ENCODE measurements around the gene SLC1A2.

The SLC1A2 gene

DNA sequence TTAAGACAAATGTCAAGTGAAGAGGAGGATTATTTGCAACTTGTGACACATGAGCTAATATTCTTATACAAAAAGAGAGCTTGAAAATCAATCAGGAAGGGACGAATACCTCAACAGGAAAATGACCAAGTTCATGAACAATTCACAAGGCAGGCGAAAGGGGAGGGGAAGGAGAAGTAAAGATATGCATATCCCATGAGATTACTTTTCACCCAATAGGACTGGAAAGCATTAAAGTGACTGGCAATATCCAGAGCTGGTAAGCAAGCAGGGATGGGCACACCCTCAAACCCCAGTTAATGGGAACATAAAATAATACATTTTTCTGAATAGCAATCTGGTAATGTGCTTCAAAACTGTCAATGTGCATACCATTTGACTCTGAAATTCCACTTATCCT, 129.5 kb downstream of the SLC1A2 start:
- Histone ChIP-seq H3K36me3 (ENCODE audit: control insufficient read depth in 1 of 2, insufficient read depth in 2 of 2, low read length in 2 of 2) (no peaks in the 10 kb centered on the region), H3K27me3 (ENCODE audit: control insufficient read depth in 1 of 2, insufficient read depth in 2 of 2, low read length in 2 of 2) (no peaks in the 10 kb centered on the region), H3K9ac (ENCODE audit: low read depth in 1 of 2, low read length in 2 of 2) (no peak overlapping the region), H3K27ac (ENCODE audit: low read depth, low read length) (no peak overlapping the region), H3K4me3 (ENCODE audit: low read depth in 1 of 2, low read length in 2 of 2) (no peak overlapping the region), H3K4me1 (ENCODE audit: control insufficient read depth in 1 of 2, insufficient read depth in 2 of 2, low read length in 2 of 2) (no peaks in the 10 kb centered on the region), H3K9me3 (ENCODE audit: control insufficient read depth in 1 of 2, low read length in 2 of 2) (no peaks in the 10 kb centered on the region)

DNA sequence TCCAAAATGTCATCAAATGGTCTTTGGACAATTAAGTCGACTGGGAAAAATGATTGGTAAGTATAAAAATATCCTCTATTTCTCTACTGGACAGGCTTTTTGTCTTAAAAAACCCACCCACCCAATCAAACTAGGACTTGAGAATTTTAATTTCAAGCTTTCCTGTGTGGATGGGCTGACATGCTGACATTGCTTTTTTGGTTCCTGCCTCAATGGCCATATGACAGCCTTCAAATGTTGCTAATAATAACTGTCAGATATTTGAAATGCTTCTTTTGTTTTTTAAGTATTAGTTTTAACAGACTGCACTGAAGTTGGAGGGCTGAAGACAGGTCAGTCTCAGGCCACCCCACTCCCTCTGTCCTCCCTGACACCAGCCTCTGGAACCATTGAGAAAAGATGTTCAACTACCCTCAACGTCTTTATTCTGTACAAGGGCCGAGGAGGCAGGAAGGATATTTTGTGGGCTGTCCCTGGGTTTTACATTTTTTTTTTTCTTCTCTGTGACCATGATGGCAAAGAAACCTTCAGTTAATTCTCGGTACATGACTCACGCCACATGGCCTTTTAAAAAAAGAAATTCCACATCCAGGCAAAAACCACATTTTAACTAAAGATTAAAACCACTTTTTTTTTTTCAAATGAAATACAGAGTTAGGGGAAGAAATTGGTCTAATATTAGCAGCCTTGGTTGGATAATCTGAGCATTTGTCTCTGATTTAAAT, 130.4 kb downstream of the SLC1A2 start:
- Histone ChIP-seq H3K27ac (ENCODE audit: low read depth, low read length) (no peak overlapping the region), H3K9me3 (ENCODE audit: control insufficient read depth in 1 of 2, low read length in 2 of 2) (no peaks in the 10 kb centered on the region), H3K27me3 (ENCODE audit: control insufficient read depth in 1 of 2, insufficient read depth in 2 of 2, low read length in 2 of 2) (no peaks in the 10 kb centered on the region), H3K9ac (ENCODE audit: low read depth in 1 of 2, low read length in 2 of 2) (no peak overlapping the region), H3K4me1 (ENCODE audit: control insufficient read depth in 1 of 2, insufficient read depth in 2 of 2, low read length in 2 of 2) (no peaks in the 10 kb centered on the region), H3K4me3 (ENCODE audit: low read depth in 1 of 2, low read length in 2 of 2) (no peak overlapping the region), H3K36me3 (ENCODE audit: control insufficient read depth in 1 of 2, insufficient read depth in 2 of 2, low read length in 2 of 2) (no peaks in the 10 kb centered on the region)

DNA sequence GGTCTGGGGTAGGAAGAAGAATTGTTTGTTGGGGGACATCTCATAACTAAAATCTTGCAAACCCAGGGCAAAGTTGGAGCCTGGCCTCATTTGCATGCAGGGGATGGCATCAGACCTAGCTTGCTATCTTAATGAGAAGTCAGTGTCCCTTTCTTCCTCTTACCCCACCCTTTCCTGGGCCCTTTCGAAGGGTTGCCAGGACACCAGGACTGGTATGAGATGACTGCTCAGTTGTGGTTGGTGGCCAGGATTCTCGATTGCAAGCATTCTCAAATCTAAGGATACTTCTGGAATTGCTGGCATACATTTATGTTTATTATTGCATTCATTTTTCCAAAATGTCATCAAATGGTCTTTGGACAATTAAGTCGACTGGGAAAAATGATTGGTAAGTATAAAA, 131.0 kb downstream of the SLC1A2 start:
- no peak overlapping the region for H3K27ac ChIP-seq (ENCODE audit: low read depth, low read length)
- H3K4me3 ChIP-seq (ENCODE audit: low read depth in 1 of 2, low read length in 2 of 2): no peak overlapping the region
- no peaks in the 10 kb centered on the region for H3K36me3 ChIP-seq (ENCODE audit: control insufficient read depth in 1 of 2, insufficient read depth in 2 of 2, low read length in 2 of 2)
- no peak overlapping the region for H3K9ac ChIP-seq (ENCODE audit: low read depth in 1 of 2, low read length in 2 of 2)
- H3K4me1 ChIP-seq (ENCODE audit: control insufficient read depth in 1 of 2, insufficient read depth in 2 of 2, low read length in 2 of 2): no peaks in the 10 kb centered on the region
- H3K9me3 ChIP-seq (ENCODE audit: control insufficient read depth in 1 of 2, low read length in 2 of 2): no peaks in the 10 kb centered on the region
- H3K27me3 ChIP-seq (ENCODE audit: control insufficient read depth in 1 of 2, insufficient read depth in 2 of 2, low read length in 2 of 2): no peaks in the 10 kb centered on the region

DNA sequence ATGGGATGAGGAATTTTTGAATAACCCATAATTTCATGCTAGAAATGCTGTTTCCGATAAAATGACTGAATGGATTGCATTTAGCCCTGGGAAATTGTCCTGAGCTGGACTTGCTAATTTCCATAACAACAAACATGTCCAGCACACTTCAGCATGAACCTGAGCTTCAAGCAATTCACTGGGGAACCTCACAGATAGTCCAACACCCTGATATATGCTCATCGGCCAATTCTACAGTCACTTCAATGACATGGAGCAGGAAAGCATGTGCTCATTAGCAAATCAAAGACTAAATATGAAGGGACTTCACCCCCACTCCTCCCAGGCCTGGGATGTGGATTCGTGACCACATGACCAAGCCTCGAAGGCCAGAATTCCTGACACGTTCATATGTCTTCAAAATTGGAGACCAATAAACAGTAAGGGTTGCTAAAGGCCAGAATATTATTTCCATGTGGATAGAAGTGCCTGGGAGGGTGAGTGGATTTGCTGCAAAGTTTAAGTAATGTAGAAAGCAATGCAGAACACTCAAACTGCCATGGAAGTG, 131.9 kb downstream of the SLC1A2 start:
- H3K9me3 ChIP-seq (ENCODE audit: control insufficient read depth in 1 of 2, low read length in 2 of 2): no peaks in the 10 kb centered on the region
- no peak overlapping the region for H3K4me3 ChIP-seq (ENCODE audit: low read depth in 1 of 2, low read length in 2 of 2)
- H3K27me3 ChIP-seq (ENCODE audit: control insufficient read depth in 1 of 2, insufficient read depth in 2 of 2, low read length in 2 of 2): no peaks in the 10 kb centered on the region
- no peak overlapping the region for H3K9ac ChIP-seq (ENCODE audit: low read depth in 1 of 2, low read length in 2 of 2)
- no peak overlapping the region for H3K27ac ChIP-seq (ENCODE audit: low read depth, low read length)
- no peaks in the 10 kb centered on the region for H3K4me1 ChIP-seq (ENCODE audit: control insufficient read depth in 1 of 2, insufficient read depth in 2 of 2, low read length in 2 of 2)
- no peaks in the 10 kb centered on the region for H3K36me3 ChIP-seq (ENCODE audit: control insufficient read depth in 1 of 2, insufficient read depth in 2 of 2, low read length in 2 of 2)

DNA sequence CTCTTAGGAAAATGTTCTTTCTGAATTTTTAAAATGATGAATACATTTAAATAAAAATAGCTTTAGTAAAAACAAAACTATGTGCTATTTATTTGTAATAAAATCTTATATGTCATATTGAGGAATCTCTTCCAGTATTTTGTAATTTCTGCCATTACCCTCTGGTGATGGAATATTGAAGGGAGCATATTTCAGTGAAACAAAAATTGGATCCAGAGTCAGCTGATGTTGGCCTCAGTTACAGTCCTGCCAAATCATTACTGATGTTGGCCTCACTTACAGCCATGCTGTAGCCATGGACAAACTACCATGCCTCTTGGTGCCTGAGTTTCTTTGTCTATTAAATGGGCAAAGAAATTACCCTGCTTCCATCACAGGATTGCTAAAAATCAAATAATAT, 133.2 kb downstream of the SLC1A2 start:
- H3K9me3 ChIP-seq (ENCODE audit: control insufficient read depth in 1 of 2, low read length in 2 of 2): no peaks in the 10 kb centered on the region
- peaks cover 0 to 7% of the 10 kb centered on the region in 2 donors for H3K4me1 ChIP-seq (ENCODE audit: control insufficient read depth in 1 of 2, insufficient read depth in 2 of 2, low read length in 2 of 2)
- H3K27me3 ChIP-seq (ENCODE audit: control insufficient read depth in 1 of 2, insufficient read depth in 2 of 2, low read length in 2 of 2): no peaks in the 10 kb centered on the region
- no peak overlapping the region for H3K27ac ChIP-seq (ENCODE audit: low read depth, low read length)
- no peak overlapping the region for H3K9ac ChIP-seq (ENCODE audit: low read depth in 1 of 2, low read length in 2 of 2)
- no peaks in the 10 kb centered on the region for H3K36me3 ChIP-seq (ENCODE audit: control insufficient read depth in 1 of 2, insufficient read depth in 2 of 2, low read length in 2 of 2)
- no peak overlapping the region for H3K4me3 ChIP-seq (ENCODE audit: low read depth in 1 of 2, low read length in 2 of 2)

DNA sequence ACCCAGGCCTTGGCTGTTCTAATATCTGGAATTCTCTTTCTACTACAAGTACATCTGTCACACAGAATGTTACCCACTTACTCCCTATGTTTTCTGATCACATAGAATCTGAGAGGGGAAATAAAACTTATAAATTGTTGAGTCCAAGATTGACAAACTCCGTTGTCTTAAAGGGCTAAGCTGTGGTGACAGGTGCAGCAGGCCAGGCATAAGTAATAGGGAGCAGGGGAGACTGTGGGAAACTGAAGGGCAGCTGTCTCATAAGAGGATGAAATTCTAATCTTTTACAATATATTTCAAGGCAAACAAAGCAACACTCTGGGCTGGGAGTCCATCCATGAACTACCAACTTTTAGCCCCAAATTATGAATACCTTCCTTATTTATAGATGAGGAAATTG, 133.9 kb downstream of the SLC1A2 start:
- no peak overlapping the region for H3K27ac ChIP-seq (ENCODE audit: low read depth, low read length)
- no peak overlapping the region for H3K4me3 ChIP-seq (ENCODE audit: low read depth in 1 of 2, low read length in 2 of 2)
- no peaks in the 10 kb centered on the region for H3K27me3 ChIP-seq (ENCODE audit: control insufficient read depth in 1 of 2, insufficient read depth in 2 of 2, low read length in 2 of 2)
- H3K9ac ChIP-seq (ENCODE audit: low read depth in 1 of 2, low read length in 2 of 2): no peak overlapping the region
- no peaks in the 10 kb centered on the region for H3K9me3 ChIP-seq (ENCODE audit: control insufficient read depth in 1 of 2, low read length in 2 of 2)
- H3K4me1 ChIP-seq (ENCODE audit: control insufficient read depth in 1 of 2, insufficient read depth in 2 of 2, low read length in 2 of 2): peaks cover 0 to 7% of the 10 kb centered on the region in 2 donors
- H3K36me3 ChIP-seq (ENCODE audit: control insufficient read depth in 1 of 2, insufficient read depth in 2 of 2, low read length in 2 of 2): no peaks in the 10 kb centered on the region

DNA sequence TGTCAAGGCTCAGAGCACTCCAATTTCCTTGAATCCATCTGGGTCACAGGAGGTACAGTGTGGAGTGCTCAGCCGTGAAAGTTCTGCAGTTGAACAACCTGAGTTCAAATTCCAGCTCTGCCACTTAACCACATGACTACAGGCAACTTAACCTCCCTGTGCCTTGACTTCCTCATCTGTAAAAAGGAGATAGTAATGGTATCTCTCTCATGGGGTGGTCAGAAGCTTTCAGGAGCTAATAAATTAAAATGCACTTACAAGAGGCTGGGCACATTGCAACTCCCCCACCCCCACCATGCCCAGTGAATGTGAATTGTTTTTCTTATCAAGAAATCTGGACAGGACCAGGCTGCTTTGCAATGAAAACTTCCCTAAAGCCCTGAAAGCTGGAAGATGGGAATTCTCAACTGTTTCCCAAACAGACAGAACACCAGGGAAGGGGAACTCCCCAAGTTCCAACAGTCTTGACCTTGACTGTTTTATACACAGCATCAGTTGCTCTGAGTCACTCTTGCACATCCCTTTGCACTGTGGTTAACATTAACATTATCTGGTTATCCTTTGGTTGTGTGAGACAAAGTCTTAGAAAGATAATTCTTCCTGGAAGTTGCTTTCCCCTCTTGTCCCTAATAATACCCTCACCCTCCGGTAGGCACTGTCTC, 137.0 kb downstream of the SLC1A2 start:
- H3K4me1 ChIP-seq (ENCODE audit: control insufficient read depth in 1 of 2, insufficient read depth in 2 of 2, low read length in 2 of 2): peaks cover 0 to 7% of the 10 kb centered on the region in 2 donors
- no peaks in the 10 kb centered on the region for H3K27me3 ChIP-seq (ENCODE audit: control insufficient read depth in 1 of 2, insufficient read depth in 2 of 2, low read length in 2 of 2)
- no peak overlapping the region for H3K27ac ChIP-seq (ENCODE audit: low read depth, low read length)
- H3K9me3 ChIP-seq (ENCODE audit: control insufficient read depth in 1 of 2, low read length in 2 of 2): no peaks in the 10 kb centered on the region
- H3K9ac ChIP-seq (ENCODE audit: low read depth in 1 of 2, low read length in 2 of 2): no peak overlapping the region
- H3K36me3 ChIP-seq (ENCODE audit: control insufficient read depth in 1 of 2, insufficient read depth in 2 of 2, low read length in 2 of 2): no peaks in the 10 kb centered on the region
- no peak overlapping the region for H3K4me3 ChIP-seq (ENCODE audit: low read depth in 1 of 2, low read length in 2 of 2)

DNA sequence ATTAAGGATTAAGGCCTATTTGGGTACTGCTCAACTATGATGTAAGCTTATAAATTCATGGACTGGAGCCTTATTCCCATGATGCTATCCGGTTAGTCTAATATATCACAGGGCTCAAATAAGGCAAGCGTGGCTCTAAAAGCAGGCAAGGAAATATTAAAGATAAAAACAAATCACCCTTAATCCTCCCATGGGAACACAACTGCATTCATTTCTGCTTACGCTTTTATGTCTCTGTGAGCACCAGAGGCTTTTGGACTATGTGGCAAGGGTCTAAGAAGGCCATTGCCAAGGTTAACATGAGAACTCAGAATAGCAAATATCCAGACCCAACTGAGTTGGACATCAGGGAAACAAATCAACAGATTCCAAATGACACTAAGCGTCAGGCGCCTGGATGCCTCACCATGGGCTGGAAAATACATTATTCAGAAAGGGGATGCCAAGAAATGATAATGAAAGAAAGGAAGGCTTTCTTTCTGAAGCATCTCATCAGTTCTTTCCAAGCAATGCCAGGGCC, 138.1 kb downstream of the SLC1A2 start:
- Histone ChIP-seq H3K27me3 (ENCODE audit: control insufficient read depth in 1 of 2, insufficient read depth in 2 of 2, low read length in 2 of 2) (no peaks in the 10 kb centered on the region), H3K9me3 (ENCODE audit: control insufficient read depth in 1 of 2, low read length in 2 of 2) (no peaks in the 10 kb centered on the region), H3K4me1 (ENCODE audit: control insufficient read depth in 1 of 2, insufficient read depth in 2 of 2, low read length in 2 of 2) (peaks cover 0 to 7% of the 10 kb centered on the region in 2 donors), H3K27ac (ENCODE audit: low read depth, low read length) (no peak overlapping the region), H3K36me3 (ENCODE audit: control insufficient read depth in 1 of 2, insufficient read depth in 2 of 2, low read length in 2 of 2) (no peaks in the 10 kb centered on the region), H3K9ac (ENCODE audit: low read depth in 1 of 2, low read length in 2 of 2) (no peak overlapping the region), H3K4me3 (ENCODE audit: low read depth in 1 of 2, low read length in 2 of 2) (no peak overlapping the region)

DNA sequence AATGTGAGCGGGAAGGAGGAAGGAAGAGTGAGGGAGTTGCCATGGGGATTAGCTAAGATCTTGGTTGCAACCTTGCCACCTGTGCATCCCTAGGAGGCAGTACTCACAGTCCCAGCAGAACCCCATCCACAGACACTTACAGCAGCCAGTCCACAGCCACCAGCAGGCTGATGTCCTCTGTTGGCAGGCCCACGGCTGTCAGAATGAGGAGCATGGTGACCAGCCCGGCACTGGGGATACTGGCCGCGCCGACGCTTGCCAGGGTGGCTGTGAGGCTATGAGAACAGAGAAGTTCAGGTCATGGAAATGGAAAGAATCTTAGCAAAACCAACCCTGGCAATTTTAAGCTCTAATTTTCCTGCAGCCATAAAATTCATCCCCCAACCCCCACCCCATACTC, 138.6 kb downstream of the SLC1A2 start:
- no peaks in the 10 kb centered on the region for H3K36me3 ChIP-seq (ENCODE audit: control insufficient read depth in 1 of 2, insufficient read depth in 2 of 2, low read length in 2 of 2)
- no peaks in the 10 kb centered on the region for H3K9me3 ChIP-seq (ENCODE audit: control insufficient read depth in 1 of 2, low read length in 2 of 2)
- peaks cover 0 to 10% of the 10 kb centered on the region in 2 donors for H3K4me1 ChIP-seq (ENCODE audit: control insufficient read depth in 1 of 2, insufficient read depth in 2 of 2, low read length in 2 of 2)
- H3K27me3 ChIP-seq (ENCODE audit: control insufficient read depth in 1 of 2, insufficient read depth in 2 of 2, low read length in 2 of 2): no peaks in the 10 kb centered on the region
- H3K9ac ChIP-seq (ENCODE audit: low read depth in 1 of 2, low read length in 2 of 2): no peak overlapping the region
- no peak overlapping the region for H3K4me3 ChIP-seq (ENCODE audit: low read depth in 1 of 2, low read length in 2 of 2)
- no peak overlapping the region for H3K27ac ChIP-seq (ENCODE audit: low read depth, low read length)

DNA sequence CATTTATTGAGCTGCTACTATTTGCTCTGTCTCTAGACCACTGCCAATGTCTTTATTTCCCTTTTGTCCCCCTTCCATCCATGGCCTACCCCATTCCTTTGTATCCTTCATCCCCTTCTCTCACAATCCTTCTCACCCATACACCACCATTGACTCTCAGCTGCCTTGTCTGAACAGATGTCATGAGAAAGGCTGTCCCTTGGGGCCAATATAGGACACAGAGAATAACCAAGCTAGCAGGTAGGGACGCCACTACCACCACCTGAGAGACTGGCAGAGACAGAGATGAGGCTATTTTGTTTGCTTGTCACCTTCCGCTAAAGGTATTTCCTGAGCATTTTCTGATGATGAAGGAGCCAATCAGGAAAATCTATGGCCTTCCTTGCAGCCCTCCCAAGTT, 141.5 kb downstream of the SLC1A2 start:
- Histone ChIP-seq H3K9ac (ENCODE audit: low read depth in 1 of 2, low read length in 2 of 2) (no peak overlapping the region), H3K27ac (ENCODE audit: low read depth, low read length) (no peak overlapping the region), H3K9me3 (ENCODE audit: control insufficient read depth in 1 of 2, low read length in 2 of 2) (no peaks in the 10 kb centered on the region), H3K4me1 (ENCODE audit: control insufficient read depth in 1 of 2, insufficient read depth in 2 of 2, low read length in 2 of 2) (peaks cover 7 to 23% of the 10 kb centered on the region in 2 donors), H3K36me3 (ENCODE audit: control insufficient read depth in 1 of 2, insufficient read depth in 2 of 2, low read length in 2 of 2) (no peaks in the 10 kb centered on the region), H3K27me3 (ENCODE audit: control insufficient read depth in 1 of 2, insufficient read depth in 2 of 2, low read length in 2 of 2) (no peaks in the 10 kb centered on the region), H3K4me3 (ENCODE audit: low read depth in 1 of 2, low read length in 2 of 2) (no peak overlapping the region)
